ENCODE measurements around the gene MRTFA.

GRCh38 chr22:40414311-40414710 lies 222.2 kb downstream of the MRTFA start:
- TF ChIP-seq CTCF (IDR thresholded peaks at IDR 0.05) (no peak), POLR2AphosphoS5 (IDR thresholded peaks at IDR 0.05) (no peak), POLR2A (IDR thresholded peaks at IDR 0.05) (no peak)

Measured in prostate gland (tissue), 2 donors.